Measurements from ENCODE around the gene NTNG1.

NTNG1 gene

DNA sequence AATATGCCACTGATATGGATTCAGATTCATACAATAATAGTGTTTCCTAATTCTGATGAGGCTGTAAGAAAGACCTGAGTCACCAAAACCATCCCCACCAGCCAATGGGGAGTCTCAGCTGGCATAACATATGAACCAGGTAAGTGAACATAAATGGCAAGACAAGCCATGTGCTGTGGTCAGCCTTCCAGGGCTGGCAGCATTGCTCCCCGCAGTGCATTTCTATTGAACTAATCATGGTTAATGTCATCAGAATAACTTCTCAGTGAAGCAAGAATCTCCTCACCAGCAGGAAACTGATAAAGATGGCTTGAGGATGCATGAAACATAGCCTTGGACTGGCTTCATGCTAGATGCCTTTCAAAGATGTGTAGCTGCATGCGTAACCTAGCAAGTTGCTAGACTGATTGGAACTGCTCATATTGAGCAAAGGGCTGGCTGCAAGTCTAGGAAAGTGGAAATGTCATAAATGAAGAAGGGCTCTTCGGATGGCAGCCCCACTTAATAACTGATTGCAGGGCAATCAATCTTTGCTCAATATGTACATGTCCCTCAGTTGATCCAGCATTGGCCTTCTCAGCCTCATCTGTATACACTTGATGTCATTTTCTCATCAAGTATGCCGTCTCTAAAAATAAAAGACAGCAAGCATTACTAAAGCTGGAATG, 88.0 kb downstream of the NTNG1 start:
- H2AFZ ChIP-seq (ENCODE audit: low read depth, low read length) = no peak overlapping the region
- H3K4me2 ChIP-seq (ENCODE audit: insufficient read depth, low read length) = no peak overlapping the region
- no peaks in the 10 kb centered on the region for H3K36me3 ChIP-seq (ENCODE audit: insufficient read depth, low read length)
- H4K20me1 ChIP-seq (ENCODE audit: insufficient read depth, low read length) = no peaks in the 10 kb centered on the region
- H3K9me3 ChIP-seq (ENCODE audit: insufficient read depth, low read length, severe bottlenecking) = no peaks in the 10 kb centered on the region
- H3K4me3 ChIP-seq (ENCODE audit: low read depth in 1 of 2, low read length in 2 of 2) = no peak overlapping the region
- H3K79me2 ChIP-seq (ENCODE audit: insufficient read depth, low read length) = no peaks in the 10 kb centered on the region
- H3K27ac ChIP-seq (ENCODE audit: low read length) = no peak overlapping the region
- no peak for ATAC-seq (ENCODE audit: insufficient read depth, low read depth)
- TF ChIP-seq, protein P1, sequence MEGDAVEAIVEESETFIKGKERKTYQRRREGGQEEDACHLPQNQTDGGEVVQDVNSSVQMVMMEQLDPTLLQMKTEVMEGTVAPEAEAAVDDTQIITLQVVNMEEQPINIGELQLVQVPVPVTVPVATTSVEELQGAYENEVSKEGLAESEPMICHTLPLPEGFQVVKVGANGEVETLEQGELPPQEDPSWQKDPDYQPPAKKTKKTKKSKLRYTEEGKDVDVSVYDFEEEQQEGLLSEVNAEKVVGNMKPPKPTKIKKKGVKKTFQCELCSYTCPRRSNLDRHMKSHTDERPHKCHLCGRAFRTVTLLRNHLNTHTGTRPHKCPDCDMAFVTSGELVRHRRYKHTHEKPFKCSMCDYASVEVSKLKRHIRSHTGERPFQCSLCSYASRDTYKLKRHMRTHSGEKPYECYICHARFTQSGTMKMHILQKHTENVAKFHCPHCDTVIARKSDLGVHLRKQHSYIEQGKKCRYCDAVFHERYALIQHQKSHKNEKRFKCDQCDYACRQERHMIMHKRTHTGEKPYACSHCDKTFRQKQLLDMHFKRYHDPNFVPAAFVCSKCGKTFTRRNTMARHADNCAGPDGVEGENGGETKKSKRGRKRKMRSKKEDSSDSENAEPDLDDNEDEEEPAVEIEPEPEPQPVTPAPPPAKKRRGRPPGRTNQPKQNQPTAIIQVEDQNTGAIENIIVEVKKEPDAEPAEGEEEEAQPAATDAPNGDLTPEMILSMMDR (IDR thresholded peaks at IDR 0.05; ENCODE audit: borderline replicate concordance, extremely low read depth, low read length, poor library complexity, severe bottlenecking) = no peak
- no peak for TF ChIP-seq EZH2 (IDR thresholded peaks at IDR 0.05; ENCODE audit: borderline replicate concordance, low read depth, low read length, severe bottlenecking)
- H3K27me3 ChIP-seq (ENCODE audit: insufficient read depth, low read length, poor library complexity) = no peaks in the 10 kb centered on the region
- peaks cover 10% of the 10 kb centered on the region for H3K4me1 ChIP-seq (ENCODE audit: insufficient read depth, low read length)
- DNase-seq = no peak
- H3K9ac ChIP-seq (ENCODE audit: low read depth, low read length) = no peak overlapping the region

DNA sequence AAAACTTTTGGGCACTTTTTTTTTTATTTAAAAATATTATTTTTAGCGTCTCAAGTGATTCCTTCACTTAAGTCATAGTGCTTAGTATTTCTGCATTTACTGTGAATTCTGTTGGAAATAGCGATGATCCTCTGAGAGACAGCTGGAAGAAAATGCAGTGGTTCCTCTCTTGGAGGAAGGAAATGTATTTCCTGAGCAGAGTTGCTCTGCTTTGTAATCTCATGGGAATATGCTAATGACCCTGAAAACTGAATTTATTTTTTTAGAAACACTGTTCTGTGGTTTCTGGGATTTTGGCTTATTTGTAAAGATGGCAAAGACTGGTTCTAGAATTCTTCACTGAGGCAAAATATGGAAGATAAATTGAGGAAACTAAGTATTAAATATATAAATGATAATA, 88.9 kb downstream of the NTNG1 start:
- no peak overlapping the region for H3K4me2 ChIP-seq (ENCODE audit: insufficient read depth, low read length)
- H3K36me3 ChIP-seq (ENCODE audit: insufficient read depth, low read length) = no peaks in the 10 kb centered on the region
- no peaks in the 10 kb centered on the region for H3K9me3 ChIP-seq (ENCODE audit: insufficient read depth, low read length, severe bottlenecking)
- no peak overlapping the region for H3K4me3 ChIP-seq (ENCODE audit: low read depth in 1 of 2, low read length in 2 of 2)
- no peaks in the 10 kb centered on the region for H3K79me2 ChIP-seq (ENCODE audit: insufficient read depth, low read length)
- H3K4me1 ChIP-seq (ENCODE audit: insufficient read depth, low read length) = peaks cover 10% of the 10 kb centered on the region
- H3K9ac ChIP-seq (ENCODE audit: low read depth, low read length) = no peak overlapping the region
- no peaks in the 10 kb centered on the region for H4K20me1 ChIP-seq (ENCODE audit: insufficient read depth, low read length)
- no peak for DNase-seq
- ATAC-seq (ENCODE audit: insufficient read depth, low read depth) = no peak
- H2AFZ ChIP-seq (ENCODE audit: low read depth, low read length) = no peak overlapping the region
- H3K27ac ChIP-seq (ENCODE audit: low read length) = no peak overlapping the region
- H3K27me3 ChIP-seq (ENCODE audit: insufficient read depth, low read length, poor library complexity) = no peaks in the 10 kb centered on the region
- TF ChIP-seq EZH2 (IDR thresholded peaks at IDR 0.05; ENCODE audit: borderline replicate concordance, low read depth, low read length, severe bottlenecking) = no peak
- TF ChIP-seq, protein P1 (IDR thresholded peaks at IDR 0.05; ENCODE audit: borderline replicate concordance, extremely low read depth, low read length, poor library complexity, severe bottlenecking) = no peak

DNA sequence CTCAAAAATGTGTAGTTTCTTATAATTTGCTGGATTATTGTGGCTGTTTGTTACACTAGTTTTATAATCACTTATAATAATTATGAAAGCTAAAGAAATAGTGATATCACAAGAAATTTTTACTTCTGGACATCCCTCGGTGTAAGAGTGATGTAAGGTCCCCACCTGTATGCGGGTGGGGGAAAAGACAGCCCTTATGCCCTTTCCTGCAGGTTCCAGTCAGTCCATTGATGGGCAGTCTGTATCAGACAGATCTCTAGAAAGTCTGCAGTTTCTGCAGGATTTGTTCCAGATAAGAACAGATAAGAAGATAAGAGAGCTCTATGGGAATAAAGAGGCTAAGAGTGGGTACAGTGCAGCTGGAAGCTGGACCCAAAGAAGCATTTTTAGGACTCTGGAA, 89.3 kb downstream of the NTNG1 start:
- H3K9ac ChIP-seq (ENCODE audit: low read depth, low read length) = no peak overlapping the region
- no peak overlapping the region for H3K4me2 ChIP-seq (ENCODE audit: insufficient read depth, low read length)
- no peaks in the 10 kb centered on the region for H3K79me2 ChIP-seq (ENCODE audit: insufficient read depth, low read length)
- ATAC-seq (ENCODE audit: insufficient read depth, low read depth) = no peak
- no peak overlapping the region for H3K27ac ChIP-seq (ENCODE audit: low read length)
- peaks cover 10% of the 10 kb centered on the region for H3K4me1 ChIP-seq (ENCODE audit: insufficient read depth, low read length)
- H3K9me3 ChIP-seq (ENCODE audit: insufficient read depth, low read length, severe bottlenecking) = no peaks in the 10 kb centered on the region
- TF ChIP-seq EZH2 (IDR thresholded peaks at IDR 0.05; ENCODE audit: borderline replicate concordance, low read depth, low read length, severe bottlenecking) = no peak
- TF ChIP-seq, protein P1 (IDR thresholded peaks at IDR 0.05; ENCODE audit: borderline replicate concordance, extremely low read depth, low read length, poor library complexity, severe bottlenecking) = no peak
- H2AFZ ChIP-seq (ENCODE audit: low read depth, low read length) = no peak overlapping the region
- no peak for DNase-seq
- no peaks in the 10 kb centered on the region for H3K36me3 ChIP-seq (ENCODE audit: insufficient read depth, low read length)
- no peak overlapping the region for H3K4me3 ChIP-seq (ENCODE audit: low read depth in 1 of 2, low read length in 2 of 2)
- no peaks in the 10 kb centered on the region for H4K20me1 ChIP-seq (ENCODE audit: insufficient read depth, low read length)
- no peaks in the 10 kb centered on the region for H3K27me3 ChIP-seq (ENCODE audit: insufficient read depth, low read length, poor library complexity)

Measured in DND-41 (cell line).